ENCODE results near the gene DDB1. TPM values are rescaled to one million over a fixed set of nuclear protein-coding genes. Genes with fewer than 3 reads are reported as not detected.

Gene DDB1
- total and polyA plus RNA-seq, 10 of the 15 experiments (the other 5 are each of a cell fraction or from before 2014, with no cell fraction given), result 136 to 272 (median 216) TPM

- Histone ChIP-seq H2AFZ (ENCODE audit: control insufficient read depth, low read depth, low read length) (peak overlapping the region; percentile 16), H3K4me2 (ENCODE audit: control insufficient read depth, insufficient read depth) (peak overlapping the region; percentile 97), H3K4me1 (ENCODE audit: control insufficient read depth, insufficient read depth, low read length) (peaks cover 34% of the 10 kb centered on the region), H3K9ac (ENCODE audit: control insufficient read depth, insufficient read depth, low read length) (peak overlapping the region; percentile 69), H3K4me3 (peak overlapping the region; percentile 54), H3K27me3 (replicated peaks in 1 of 2; ENCODE audit: control insufficient read depth in 2 of 2, insufficient read depth in 2 of 2, low read length in 1 of 2) (no peaks in the 10 kb centered on the region), H3K27ac (ENCODE audit: control insufficient read depth, insufficient read depth) (peak overlapping the region; percentile 92), H3K36me3 (ENCODE audit: control insufficient read depth in 2 of 2, insufficient read depth in 2 of 2, low read length in 1 of 2) (peaks cover 3 to 19% of the 10 kb centered on the region in 2 experiments), H3K79me2 (ENCODE audit: control insufficient read depth, insufficient read depth, low read length) (peaks cover 40% of the 10 kb centered on the region), H3K9me3 (replicated peaks; ENCODE audit: control insufficient read depth, insufficient read depth, low read length) (no peaks in the 10 kb centered on the region), H4K20me1 (ENCODE audit: control insufficient read depth, insufficient read depth) (no peaks in the 10 kb centered on the region)
- WGBS (ENCODE audit: insufficient coverage, insufficient replicate concordance, low lambda C conversion rate, missing lambda C conversion rate), result 2% methylated on average over 9 of the region's 9 CpGs
- in situ Hi-C loops (cut with MboI), result no loop called here
- BruUV-seq (replicated peaks), result no TSS peak
- DNase-seq (ENCODE audit: low read depth, low spot score), result peak; percentile 92
- peak; percentile 87 for FAIRE-seq
- ChIA-PET POLR2A (interaction anchor here (1.0 to 8.7 kb wide), 8 partner anchors 11 to 197 kb away, joined by 4 to 111 read pairs (median 7); partner anchors contain the start of genes DDB1, TKFC, TMEM216 and VPS37C), CTCF (interaction anchor here (0.7 to 23.9 kb wide), 8 partner anchors 9 to 450 kb away, joined by 3 to 387 read pairs (median 6); partner anchors contain the start of gene TMEM216), RAD21 (ENCODE audit: unreplicated experiment) (interaction anchor here (0.9 to 13.0 kb wide), 9 partner anchors 11 to 297 kb away, joined by 3 to 172 read pairs (median 5); partner anchors contain the start of genes CPSF7, DDB1, SDHAF2 and TKFC), SMC1A (ENCODE audit: uncharacterized antibody, unreplicated experiment) (interaction anchor here (1.0 to 12.8 kb wide), 7 partner anchors 13 to 103 kb away, joined by 3 to 243 read pairs (median 9); partner anchors contain the start of genes DDB1, TKFC and TMEM216)
- intact Hi-C loops (cut with micrococcal nuclease; ENCODE audit: unreplicated experiment), result loop anchor here (2.0 kb wide), 2 partner anchors 21 to 27 kb away; no protein-coding TSS in a partner anchor
- peak; percentile 75 for ATAC-seq
- TF ChIP-seq MEF2A (IDR thresholded peaks at IDR 0.05; ENCODE audit: insufficient read depth, low read depth, low read length) (peak; percentile 75; the same call in 1 of the 2 replicates), RAD51 (IDR thresholded peaks at IDR 0.05) (peak; percentile 80), USF2 (IDR thresholded peaks at IDR 0.05; ENCODE audit: borderline replicate concordance, low read depth, low read length) (no peak; the same call in 1 of the 2 replicates), PBX3 (IDR thresholded peaks at IDR 0.05; ENCODE audit: insufficient replicate concordance, low read depth, low read length) (peak; percentile 83), EZH2 (IDR thresholded peaks at IDR 0.05; ENCODE audit: borderline replicate concordance, control insufficient read depth, low read depth, low read length) (no peak), ZNF592 (IDR thresholded peaks at IDR 0.05) (no peak), POU2F2 (IDR thresholded peaks at IDR 0.05; ENCODE audit: borderline replicate concordance, low read depth, low read length) (peak; percentile 41; the same call in 2 of the 3 replicates), RELB (IDR thresholded peaks at IDR 0.05; ENCODE audit: low read depth) (peak; percentile 88), HCFC1 (IDR thresholded peaks at IDR 0.05; ENCODE audit: low read length) (no peak), TCF12 (IDR thresholded peaks at IDR 0.05; ENCODE audit: low read depth, low read length) (peak; percentile 97), STAT3 (IDR thresholded peaks at IDR 0.05; ENCODE audit: low read depth, low read length) (no peak), ZBED1 (IDR thresholded peaks at IDR 0.05; ENCODE audit: borderline replicate concordance) (peak; percentile 56; the same call in 1 of the 2 replicates), NR2F1 (conservative IDR thresholded peaks at IDR 0.05) (peak; percentile 64), YY1 (IDR thresholded peaks at IDR 0.05; ENCODE audit: low read depth, low read length) (0 out of 2 replicates have a peak, but pooled peaks have one; percentile 19), TBL1XR1 (IDR thresholded peaks at IDR 0.05; ENCODE audit: low read depth, low read length) (peak; percentile 53; the same call in 1 of the 2 replicates)
Observed at GRCh38 chr11:61357233-61357893, 24.5 kb upstream of the DDB1 start.

All from GM12878 (cell line).